ENCODE results near the gene LCMT1. TPM values are rescaled to one million over a fixed set of nuclear protein-coding genes. Genes with fewer than 3 reads are reported as not detected.

Gene LCMT1
- polyA plus RNA-seq, 4 donors = 27.0 to 105 (median 31.9) TPM

DNA sequence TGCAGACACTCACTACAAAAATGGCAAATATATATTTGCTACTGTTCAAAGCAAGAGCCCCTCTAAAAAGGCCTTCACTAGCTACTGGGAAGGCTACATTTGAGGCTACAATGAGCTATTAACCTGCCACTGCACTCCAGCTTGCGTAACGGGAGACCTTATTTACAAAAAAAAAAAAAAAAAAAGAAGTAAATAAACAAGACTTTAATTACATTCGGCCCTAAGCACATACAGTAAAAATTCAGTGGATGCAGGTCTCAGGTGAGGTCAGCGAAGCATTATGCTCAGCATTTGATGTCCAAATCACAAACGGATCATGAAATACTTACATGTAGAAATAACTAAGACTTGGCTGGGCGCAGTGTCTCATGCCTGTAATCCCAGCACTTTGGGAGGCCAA lies 26.7 kb upstream of the LCMT1 start:
- Histone ChIP-seq H3K4me1 (ENCODE audit: control insufficient read depth in 3 of 3, insufficient read depth in 2 of 3, low read depth in 1 of 3, low read length in 2 of 3) (peaks cover 0 to 13% (median 2%) of the 10 kb centered on the region in 3 donors), H3K9me3 (ENCODE audit: control insufficient read depth in 2 of 2, insufficient read depth in 1 of 2, low read depth in 1 of 2, low read length in 1 of 2) (no peaks in the 10 kb centered on the region), H3K27me3 (ENCODE audit: control insufficient read depth in 3 of 3, insufficient read depth in 3 of 3, low read length in 3 of 3) (no peaks in the 10 kb centered on the region), H3K36me3 (ENCODE audit: control insufficient read depth in 3 of 3, insufficient read depth in 2 of 3, low read depth in 1 of 3, low read length in 3 of 3) (no peaks in the 10 kb centered on the region), H3K4me3 (ENCODE audit: low read depth in 1 of 3, low read length in 3 of 3) (no peak overlapping the region), H3K27ac (ENCODE audit: low read depth in 1 of 3, low read length in 2 of 3) (no peak overlapping the region)
- no peak for FAIRE-seq
- WGBS, 3 donors = 71 to 80% (median 71%) methylated on average over 6 of the region's 6 CpGs
- DNase-seq = no peak

DNA sequence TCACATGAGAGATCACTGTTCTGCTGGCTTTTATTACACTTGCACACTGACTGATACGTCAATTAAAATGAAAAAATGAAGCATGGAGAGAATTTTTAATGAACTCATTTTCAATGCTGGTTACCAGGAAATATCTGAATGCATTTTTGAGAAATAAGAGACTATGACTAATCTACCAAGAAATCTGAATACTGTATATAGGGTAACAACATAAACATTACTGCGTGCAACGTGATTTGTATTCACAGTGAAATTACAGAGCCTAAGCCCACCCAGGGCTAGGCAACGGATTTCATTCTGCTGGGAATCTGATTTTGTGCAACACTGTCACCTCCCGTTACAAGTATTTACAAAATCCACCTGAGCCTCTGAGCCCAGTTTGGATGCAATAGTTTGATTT lies 23.8 kb upstream of the LCMT1 start:
- Histone ChIP-seq H3K4me3 (ENCODE audit: low read depth in 1 of 3, low read length in 3 of 3) (no peak overlapping the region), H3K9me3 (ENCODE audit: control insufficient read depth in 2 of 2, insufficient read depth in 1 of 2, low read depth in 1 of 2, low read length in 1 of 2) (no peaks in the 10 kb centered on the region), H3K36me3 (ENCODE audit: control insufficient read depth in 3 of 3, insufficient read depth in 2 of 3, low read depth in 1 of 3, low read length in 3 of 3) (no peaks in the 10 kb centered on the region), H3K4me1 (ENCODE audit: control insufficient read depth in 3 of 3, insufficient read depth in 2 of 3, low read depth in 1 of 3, low read length in 2 of 3) (peaks cover 0 to 23% (median 2%) of the 10 kb centered on the region in 3 donors), H3K27me3 (ENCODE audit: control insufficient read depth in 3 of 3, insufficient read depth in 3 of 3, low read length in 3 of 3) (no peaks in the 10 kb centered on the region), H3K27ac (ENCODE audit: low read depth in 1 of 3, low read length in 2 of 3) (no peak overlapping the region)
- FAIRE-seq (no peak), DNase-seq (no peak)
- WGBS, 3 donors = 68 to 81% (median 71%) methylated on average over 5 of the region's 5 CpGs

DNA sequence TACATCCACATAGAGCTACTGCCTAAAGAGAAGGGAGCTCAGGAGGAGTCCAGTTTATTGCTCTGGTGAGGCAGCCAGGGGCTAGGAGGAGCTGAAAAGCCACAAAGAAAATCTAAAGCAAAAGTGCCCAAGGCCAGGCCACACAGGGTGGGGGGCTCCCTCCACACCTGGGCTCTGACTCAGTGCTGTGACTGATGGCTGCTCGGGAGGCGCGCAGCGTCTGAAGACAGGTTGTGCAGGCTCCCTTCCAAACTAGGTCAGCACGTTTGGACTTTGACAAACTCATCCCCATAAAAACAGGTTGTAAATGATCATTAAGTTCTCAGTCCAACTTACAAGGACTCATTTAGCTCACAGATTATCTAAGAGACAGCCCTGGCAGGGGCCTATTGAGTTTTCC lies 22.2 kb upstream of the LCMT1 start:
- 17 to 57% (median 20%) methylated on average over 5 of the region's 5 CpGs for WGBS, 3 donors
- Histone ChIP-seq H3K27ac (ENCODE audit: low read depth in 1 of 3, low read length in 2 of 3) (peak overlapping the region in 1 of 3 donors; percentile 83), H3K4me1 (ENCODE audit: control insufficient read depth in 3 of 3, insufficient read depth in 2 of 3, low read depth in 1 of 3, low read length in 2 of 3) (peaks cover 0 to 18% (median 2%) of the 10 kb centered on the region in 3 donors), H3K4me3 (ENCODE audit: low read depth in 1 of 3, low read length in 3 of 3) (no peak overlapping the region), H3K27me3 (ENCODE audit: control insufficient read depth in 3 of 3, insufficient read depth in 3 of 3, low read length in 3 of 3) (no peaks in the 10 kb centered on the region), H3K36me3 (ENCODE audit: control insufficient read depth in 3 of 3, insufficient read depth in 2 of 3, low read depth in 1 of 3, low read length in 3 of 3) (no peaks in the 10 kb centered on the region), H3K9me3 (ENCODE audit: control insufficient read depth in 2 of 2, insufficient read depth in 1 of 2, low read depth in 1 of 2, low read length in 1 of 2) (no peaks in the 10 kb centered on the region)
- peak; percentile 92 to 94 for DNase-seq
- no peak for FAIRE-seq

DNA sequence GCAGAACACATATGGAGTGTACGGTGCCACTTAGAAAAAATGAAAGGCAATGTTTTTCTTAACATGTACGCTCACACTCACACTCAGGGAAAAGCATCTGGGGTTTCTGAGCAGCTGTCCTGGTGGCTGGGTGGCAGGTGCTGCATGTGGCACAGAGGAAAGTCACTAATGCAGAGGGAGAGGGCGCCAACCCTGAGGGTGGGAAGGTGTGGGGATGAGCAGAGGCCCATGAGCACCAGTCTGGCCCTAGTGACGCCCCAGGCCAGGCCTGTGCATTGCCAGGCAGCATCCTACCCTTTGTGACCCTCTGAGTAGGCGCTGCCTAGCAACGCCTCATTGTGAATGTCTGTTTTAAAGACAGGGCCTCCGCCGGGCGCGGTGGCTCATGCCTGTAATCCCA lies 19.1 kb upstream of the LCMT1 start:
- H3K27me3 ChIP-seq (ENCODE audit: control insufficient read depth in 3 of 3, insufficient read depth in 3 of 3, low read length in 3 of 3) = no peaks in the 10 kb centered on the region
- H3K36me3 ChIP-seq (ENCODE audit: control insufficient read depth in 3 of 3, insufficient read depth in 2 of 3, low read depth in 1 of 3, low read length in 3 of 3) = no peaks in the 10 kb centered on the region
- no peak overlapping the region for H3K27ac ChIP-seq (ENCODE audit: low read depth in 1 of 3, low read length in 2 of 3)
- 83 to 90% (median 87%) methylated on average over 10 of the region's 10 CpGs for WGBS, 3 donors
- peaks cover 0 to 18% (median 2%) of the 10 kb centered on the region in 3 donors for H3K4me1 ChIP-seq (ENCODE audit: control insufficient read depth in 3 of 3, insufficient read depth in 2 of 3, low read depth in 1 of 3, low read length in 2 of 3)
- DNase-seq (no peak), FAIRE-seq (no peak)
- H3K9me3 ChIP-seq (ENCODE audit: control insufficient read depth in 2 of 2, insufficient read depth in 1 of 2, low read depth in 1 of 2, low read length in 1 of 2) = no peaks in the 10 kb centered on the region
- H3K4me3 ChIP-seq (ENCODE audit: low read depth in 1 of 3, low read length in 3 of 3) = no peak overlapping the region

DNA sequence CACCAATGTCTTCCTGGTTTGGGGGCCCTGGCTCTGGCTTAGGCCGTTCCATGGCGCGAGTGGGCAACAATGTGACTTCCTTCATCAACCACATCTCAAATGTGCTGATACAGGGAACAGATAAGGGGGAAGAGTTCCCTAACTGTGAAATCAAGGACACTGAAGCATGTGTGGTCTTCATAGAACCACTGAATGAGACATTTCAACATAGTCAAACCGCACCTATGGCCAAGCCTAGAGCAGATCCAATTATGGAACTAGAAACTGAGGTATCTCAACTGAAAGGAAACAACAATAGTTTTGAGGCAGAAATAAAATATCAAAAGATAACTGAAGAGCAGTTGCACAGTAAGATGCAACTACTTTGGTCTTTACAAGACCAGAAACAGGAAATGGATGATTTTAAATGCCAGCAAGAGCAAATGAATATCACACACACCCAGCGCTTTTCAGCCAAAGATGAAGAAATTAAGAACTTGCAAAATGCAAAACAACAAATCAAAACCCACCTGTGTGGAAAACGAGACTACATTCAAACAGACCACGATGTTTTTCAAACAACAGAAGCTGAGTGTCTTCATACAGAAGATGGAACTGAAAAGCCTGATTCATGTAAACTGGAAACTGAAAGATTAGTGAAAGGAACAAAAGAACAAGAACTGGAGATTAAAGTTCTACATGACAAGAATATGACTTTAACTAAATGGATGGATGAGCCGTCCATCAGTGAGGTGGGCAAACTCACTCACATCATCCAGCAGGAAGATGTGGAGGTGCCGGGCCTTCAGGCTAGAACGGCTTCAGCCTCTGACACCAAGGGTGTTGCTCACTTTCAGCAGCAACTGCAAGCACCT lies 18.1 kb upstream of the LCMT1 start:
- Histone ChIP-seq H3K27ac (ENCODE audit: low read depth in 1 of 3, low read length in 2 of 3) (peak overlapping the region in 1 of 3 donors; percentile 15), H3K27me3 (ENCODE audit: control insufficient read depth in 3 of 3, insufficient read depth in 3 of 3, low read length in 3 of 3) (no peaks in the 10 kb centered on the region), H3K4me3 (ENCODE audit: low read depth in 1 of 3, low read length in 3 of 3) (no peak overlapping the region), H3K9me3 (ENCODE audit: control insufficient read depth in 2 of 2, insufficient read depth in 1 of 2, low read depth in 1 of 2, low read length in 1 of 2) (no peaks in the 10 kb centered on the region), H3K36me3 (ENCODE audit: control insufficient read depth in 3 of 3, insufficient read depth in 2 of 3, low read depth in 1 of 3, low read length in 3 of 3) (no peaks in the 10 kb centered on the region), H3K4me1 (ENCODE audit: control insufficient read depth in 3 of 3, insufficient read depth in 2 of 3, low read depth in 1 of 3, low read length in 2 of 3) (peaks cover 0 to 18% (median 2%) of the 10 kb centered on the region in 3 donors)
- FAIRE-seq = no peak
- 71 to 93% (median 85%) methylated on average over 10 of the region's 10 CpGs for WGBS, 3 donors
- no peak for DNase-seq

DNA sequence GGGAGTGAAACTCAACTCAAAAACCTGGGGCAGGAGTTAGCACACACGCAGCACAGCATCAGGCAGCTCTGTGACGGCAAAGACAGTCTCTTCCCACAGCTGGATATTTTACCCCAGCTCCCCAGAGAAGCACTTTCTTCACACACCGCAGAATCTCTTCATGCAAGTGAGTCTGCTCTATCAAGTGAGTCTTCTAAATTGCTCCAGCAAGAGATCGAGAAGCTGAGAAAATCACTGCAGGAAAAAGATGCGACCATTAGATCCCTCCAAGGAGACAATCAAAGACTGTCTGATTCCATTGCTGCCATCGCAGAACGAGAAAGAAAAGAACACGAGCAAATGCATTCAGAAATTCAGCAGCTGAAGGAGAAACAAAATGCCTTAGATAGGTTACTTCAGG lies 16.9 kb upstream of the LCMT1 start:
- DNase-seq (no peak), FAIRE-seq (no peak)
- H3K27me3 ChIP-seq (ENCODE audit: control insufficient read depth in 3 of 3, insufficient read depth in 3 of 3, low read length in 3 of 3) = no peaks in the 10 kb centered on the region
- H3K36me3 ChIP-seq (ENCODE audit: control insufficient read depth in 3 of 3, insufficient read depth in 2 of 3, low read depth in 1 of 3, low read length in 3 of 3) = no peaks in the 10 kb centered on the region
- H3K4me3 ChIP-seq (ENCODE audit: low read depth in 1 of 3, low read length in 3 of 3) = no peak overlapping the region
- H3K4me1 ChIP-seq (ENCODE audit: control insufficient read depth in 3 of 3, insufficient read depth in 2 of 3, low read depth in 1 of 3, low read length in 2 of 3) = peaks cover 0 to 12% (median 0%) of the 10 kb centered on the region in 3 donors
- H3K9me3 ChIP-seq (ENCODE audit: control insufficient read depth in 2 of 2, insufficient read depth in 1 of 2, low read depth in 1 of 2, low read length in 1 of 2) = no peaks in the 10 kb centered on the region
- no peak overlapping the region for H3K27ac ChIP-seq (ENCODE audit: low read depth in 1 of 3, low read length in 2 of 3)
- WGBS, 3 donors = 74 to 82% (median 75%) methylated on average over 8 of the region's 8 CpGs

DNA sequence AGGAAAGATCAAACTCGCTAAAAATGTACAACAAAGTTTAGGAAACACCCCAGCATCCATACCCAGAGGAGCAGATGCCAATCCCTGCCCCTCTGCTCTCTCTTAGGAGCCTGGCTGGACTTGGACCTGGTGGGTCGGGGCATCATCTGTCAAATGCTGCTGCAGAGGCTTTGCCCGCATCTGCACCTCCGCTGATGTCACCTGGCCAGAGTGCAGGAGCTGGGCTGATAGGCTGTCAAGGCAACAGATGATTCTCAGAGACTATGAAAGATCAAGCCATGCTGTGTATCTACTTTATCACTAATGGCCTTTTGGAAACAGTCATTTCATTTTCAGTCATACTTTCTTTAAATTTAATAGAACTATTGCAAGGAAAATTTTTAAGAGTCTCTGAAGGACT lies 15.9 kb upstream of the LCMT1 start:
- H3K9me3 ChIP-seq (ENCODE audit: control insufficient read depth in 2 of 2, insufficient read depth in 1 of 2, low read depth in 1 of 2, low read length in 1 of 2) = no peaks in the 10 kb centered on the region
- no peak for DNase-seq
- peaks cover 0 to 2% (median 0%) of the 10 kb centered on the region in 3 donors for H3K27me3 ChIP-seq (ENCODE audit: control insufficient read depth in 3 of 3, insufficient read depth in 3 of 3, low read length in 3 of 3)
- FAIRE-seq = no peak
- WGBS, 3 donors = 39 to 68% (median 49%) methylated on average over 4 of the region's 4 CpGs
- H3K36me3 ChIP-seq (ENCODE audit: control insufficient read depth in 3 of 3, insufficient read depth in 2 of 3, low read depth in 1 of 3, low read length in 3 of 3) = no peaks in the 10 kb centered on the region
- H3K4me1 ChIP-seq (ENCODE audit: control insufficient read depth in 3 of 3, insufficient read depth in 2 of 3, low read depth in 1 of 3, low read length in 2 of 3) = peaks cover 0 to 3% (median 0%) of the 10 kb centered on the region in 3 donors
- no peak overlapping the region for H3K4me3 ChIP-seq (ENCODE audit: low read depth in 1 of 3, low read length in 3 of 3)
- no peak overlapping the region for H3K27ac ChIP-seq (ENCODE audit: low read depth in 1 of 3, low read length in 2 of 3)

DNA sequence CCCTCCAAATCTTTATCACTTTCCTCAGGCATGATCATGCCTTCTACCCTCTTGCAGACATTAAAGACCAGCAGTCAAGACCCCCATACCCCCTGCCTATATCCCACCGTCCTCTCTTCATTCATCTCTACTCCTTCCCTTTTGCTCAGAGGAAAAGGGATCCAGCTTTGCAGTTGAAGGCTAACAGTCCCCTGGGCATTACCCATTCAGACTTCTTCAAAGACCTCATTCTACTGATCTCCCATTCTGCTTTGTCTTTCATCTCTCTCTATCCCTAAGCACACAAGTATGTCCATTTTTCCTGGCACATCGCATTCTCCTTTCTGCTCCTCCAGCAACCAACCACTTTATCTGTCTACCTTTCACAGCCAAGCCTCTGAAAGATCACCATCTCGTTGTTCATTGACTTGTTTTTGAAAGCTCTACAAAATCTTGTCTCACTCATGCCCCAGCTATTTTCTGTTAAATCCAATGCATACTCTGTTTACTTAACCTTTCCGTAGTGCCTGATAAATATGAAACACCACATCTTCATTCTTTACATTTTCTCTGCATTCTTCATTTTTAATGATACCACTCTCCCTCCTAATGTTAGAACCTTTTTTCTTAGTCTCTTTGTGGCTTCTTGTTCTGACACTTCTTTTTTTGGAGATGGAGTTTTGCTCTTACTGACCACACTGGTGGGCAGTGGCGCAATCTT lies 14.1 kb upstream of the LCMT1 start:
- DNase-seq (no peak), FAIRE-seq (no peak)
- Histone ChIP-seq H3K4me3 (ENCODE audit: low read depth in 1 of 3, low read length in 3 of 3) (no peak overlapping the region), H3K4me1 (ENCODE audit: control insufficient read depth in 3 of 3, insufficient read depth in 2 of 3, low read depth in 1 of 3, low read length in 2 of 3) (no peaks in the 10 kb centered on the region), H3K27me3 (ENCODE audit: control insufficient read depth in 3 of 3, insufficient read depth in 3 of 3, low read length in 3 of 3) (peaks cover 0 to 2% (median 0%) of the 10 kb centered on the region in 3 donors), H3K27ac (ENCODE audit: low read depth in 1 of 3, low read length in 2 of 3) (no peak overlapping the region), H3K9me3 (ENCODE audit: control insufficient read depth in 2 of 2, insufficient read depth in 1 of 2, low read depth in 1 of 2, low read length in 1 of 2) (no peaks in the 10 kb centered on the region), H3K36me3 (ENCODE audit: control insufficient read depth in 3 of 3, insufficient read depth in 2 of 3, low read depth in 1 of 3, low read length in 3 of 3) (no peaks in the 10 kb centered on the region)
- WGBS, 3 donors = 57 to 62% (median 61%) methylated on average over 5 of the region's 5 CpGs
